Measurements from ENCODE around the gene LDLRAD3.

LDLRAD3 gene

DNA sequence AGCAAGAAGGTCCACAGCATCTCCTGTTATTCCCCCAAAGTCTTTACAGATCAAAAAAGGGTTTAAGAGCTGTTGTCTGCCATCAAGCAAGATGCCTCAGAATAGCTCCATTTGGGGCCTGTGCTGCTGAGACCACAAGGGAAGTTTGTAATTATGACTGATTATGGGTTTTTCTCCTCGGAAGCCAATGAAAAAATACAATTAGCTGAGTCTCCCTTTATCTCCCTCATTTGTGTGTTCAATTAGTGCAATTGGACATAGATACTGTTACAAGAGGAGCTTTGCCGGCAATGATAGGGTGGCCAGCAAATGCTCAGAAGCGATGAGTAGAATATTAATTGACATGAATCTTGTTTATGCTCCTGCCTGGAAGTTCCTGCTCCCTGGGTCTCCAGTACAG, 261.7 kb downstream of the LDLRAD3 start:
- no peak for DNase-seq (ENCODE audit: low read depth)
- TF ChIP-seq, protein P1, sequence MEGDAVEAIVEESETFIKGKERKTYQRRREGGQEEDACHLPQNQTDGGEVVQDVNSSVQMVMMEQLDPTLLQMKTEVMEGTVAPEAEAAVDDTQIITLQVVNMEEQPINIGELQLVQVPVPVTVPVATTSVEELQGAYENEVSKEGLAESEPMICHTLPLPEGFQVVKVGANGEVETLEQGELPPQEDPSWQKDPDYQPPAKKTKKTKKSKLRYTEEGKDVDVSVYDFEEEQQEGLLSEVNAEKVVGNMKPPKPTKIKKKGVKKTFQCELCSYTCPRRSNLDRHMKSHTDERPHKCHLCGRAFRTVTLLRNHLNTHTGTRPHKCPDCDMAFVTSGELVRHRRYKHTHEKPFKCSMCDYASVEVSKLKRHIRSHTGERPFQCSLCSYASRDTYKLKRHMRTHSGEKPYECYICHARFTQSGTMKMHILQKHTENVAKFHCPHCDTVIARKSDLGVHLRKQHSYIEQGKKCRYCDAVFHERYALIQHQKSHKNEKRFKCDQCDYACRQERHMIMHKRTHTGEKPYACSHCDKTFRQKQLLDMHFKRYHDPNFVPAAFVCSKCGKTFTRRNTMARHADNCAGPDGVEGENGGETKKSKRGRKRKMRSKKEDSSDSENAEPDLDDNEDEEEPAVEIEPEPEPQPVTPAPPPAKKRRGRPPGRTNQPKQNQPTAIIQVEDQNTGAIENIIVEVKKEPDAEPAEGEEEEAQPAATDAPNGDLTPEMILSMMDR (IDR thresholded peaks at IDR 0.05; ENCODE audit: low read depth, low read length, missing control alignments) = no peak
- in situ Hi-C loops (cut with HindIII; ENCODE audit: low sequenced_read_pairs) = no loop called here
- no peak overlapping the region for H3K4me3 ChIP-seq (ENCODE audit: low read depth, low read length)

DNA sequence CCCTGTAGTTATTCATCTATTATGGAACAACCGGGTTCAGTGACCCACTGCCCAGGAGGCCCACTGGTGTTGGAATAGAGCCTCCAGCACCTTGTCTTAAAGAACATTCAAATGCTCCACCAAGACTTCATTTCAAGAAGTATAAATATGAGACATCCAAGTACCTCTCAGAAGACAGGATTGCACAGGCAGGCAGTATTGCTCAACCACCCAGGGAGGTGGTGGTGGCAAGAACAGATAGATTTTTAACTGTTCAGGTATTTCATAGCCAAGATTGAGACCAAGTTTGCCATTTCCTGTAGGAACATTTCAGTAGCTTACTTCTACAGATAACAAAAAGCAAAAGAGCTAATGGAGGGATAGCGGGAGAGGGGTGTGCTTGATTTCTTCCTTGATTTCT, 266.7 kb downstream of the LDLRAD3 start:
- TF ChIP-seq, protein P1 (IDR thresholded peaks at IDR 0.05; ENCODE audit: low read depth, low read length, missing control alignments) = no peak
- in situ Hi-C loops (cut with HindIII; ENCODE audit: low sequenced_read_pairs) = no loop called here
- H3K4me3 ChIP-seq (ENCODE audit: low read depth, low read length) = no peak overlapping the region
- no peak for DNase-seq (ENCODE audit: low read depth)

DNA sequence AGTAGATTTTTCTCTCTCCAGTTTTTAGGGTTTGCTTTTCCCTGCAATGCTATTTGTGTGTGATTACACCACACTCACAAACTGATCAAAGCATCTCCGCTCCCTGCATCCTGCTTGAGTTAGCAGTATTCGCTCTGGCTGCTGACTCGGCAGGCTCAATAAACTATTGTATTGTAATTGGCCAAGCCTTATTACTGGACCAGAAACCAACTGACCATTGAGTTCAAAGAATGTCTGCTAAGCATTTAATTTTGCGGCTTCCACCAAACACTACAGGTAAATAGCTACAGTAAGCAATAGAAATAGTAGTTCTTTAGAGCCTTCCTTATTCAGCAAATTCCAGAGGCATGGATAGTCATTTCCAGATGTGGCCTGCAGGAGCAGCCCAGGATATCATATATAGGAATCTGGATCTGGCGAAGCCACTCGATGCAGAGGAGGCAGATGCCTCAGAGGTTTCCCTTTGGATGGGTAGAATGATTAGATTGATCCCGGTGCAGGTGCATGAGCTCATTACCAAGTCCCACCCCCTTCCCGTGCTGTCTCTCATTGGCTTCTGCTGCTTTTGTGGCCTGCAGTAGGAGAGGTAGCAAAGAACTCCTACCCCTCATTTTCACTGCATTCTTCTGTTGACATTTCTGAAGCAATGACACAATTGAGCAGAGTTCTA, 268.0 kb downstream of the LDLRAD3 start:
- TF ChIP-seq, protein P1 (IDR thresholded peaks at IDR 0.05; ENCODE audit: low read depth, low read length, missing control alignments) = no peak
- H3K4me3 ChIP-seq (ENCODE audit: low read depth, low read length) = no peak overlapping the region
- in situ Hi-C loops (cut with HindIII; ENCODE audit: low sequenced_read_pairs) = no loop called here
- DNase-seq (ENCODE audit: low read depth) = no peak

DNA sequence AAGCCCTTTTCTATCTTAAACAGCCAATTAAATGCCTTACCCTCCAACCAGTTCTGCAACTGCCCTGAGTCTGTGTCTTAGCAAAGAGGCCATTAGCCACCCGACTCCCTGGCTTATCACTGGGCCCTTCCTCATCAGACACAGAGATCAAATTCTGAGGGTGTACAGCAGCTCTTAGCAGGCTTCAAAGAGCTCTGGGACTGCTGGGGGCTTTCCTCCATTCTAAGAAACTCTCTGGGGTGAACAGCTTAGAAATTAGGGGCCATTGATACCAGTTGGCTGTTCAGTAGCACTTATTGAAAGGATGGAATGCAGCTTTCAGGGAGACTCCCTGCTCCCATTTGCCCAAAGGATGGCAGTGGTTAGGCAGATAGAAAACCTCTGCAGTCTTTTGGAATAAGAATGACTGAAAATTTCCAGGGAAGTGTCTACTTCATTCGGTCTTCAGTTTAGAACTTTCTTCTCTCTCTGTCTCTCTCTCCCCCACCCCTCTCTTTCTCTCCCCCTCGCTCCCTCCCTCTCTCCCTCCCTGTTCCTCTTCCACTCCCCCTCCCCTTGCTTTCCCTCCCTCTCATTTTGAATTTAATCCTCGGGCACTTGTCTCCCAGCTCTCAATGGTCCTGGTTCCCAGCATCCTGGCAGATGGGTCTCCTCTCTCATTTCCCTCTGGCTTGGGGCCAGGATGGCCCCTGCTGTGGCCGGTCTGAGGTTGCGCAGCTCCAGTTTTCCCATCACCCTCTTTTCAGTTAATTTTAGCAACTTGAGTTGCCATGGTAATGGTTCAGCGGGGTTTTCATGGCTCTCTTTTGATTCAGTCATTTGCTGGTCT, 268.9 kb downstream of the LDLRAD3 start:
- TF ChIP-seq, protein P1 (IDR thresholded peaks at IDR 0.05; ENCODE audit: low read depth, low read length, missing control alignments) = no peak
- H3K4me3 ChIP-seq (ENCODE audit: low read depth, low read length) = no peak overlapping the region
- in situ Hi-C loops (cut with HindIII; ENCODE audit: low sequenced_read_pairs) = no loop called here

DNA sequence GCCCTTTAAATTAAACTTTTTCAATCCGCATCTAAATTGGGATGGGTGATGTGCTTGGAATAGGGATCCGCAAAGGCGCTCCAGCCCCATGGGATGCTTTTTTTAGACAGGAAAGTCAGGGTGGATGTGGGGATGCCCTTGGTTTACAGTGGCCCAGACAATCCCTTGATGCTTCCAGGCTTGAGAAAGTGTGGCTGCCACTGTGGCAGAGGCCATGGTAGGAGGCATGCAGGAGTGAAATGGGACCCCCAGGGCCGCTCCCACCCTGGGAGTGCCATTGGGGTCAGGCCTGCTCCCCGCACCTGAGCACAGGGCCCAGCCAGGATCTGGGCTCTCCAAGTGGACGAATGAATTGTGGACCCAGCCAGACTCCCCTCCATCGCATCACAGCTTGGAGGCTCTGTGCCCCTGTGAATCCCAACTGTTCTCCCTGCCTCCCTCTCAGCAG, 269.6 kb downstream of the LDLRAD3 start:
- no peak for DNase-seq (ENCODE audit: low read depth)
- H3K4me3 ChIP-seq (ENCODE audit: low read depth, low read length) = no peak overlapping the region
- TF ChIP-seq, protein P1 (IDR thresholded peaks at IDR 0.05; ENCODE audit: low read depth, low read length, missing control alignments) = no peak
- in situ Hi-C loops (cut with HindIII; ENCODE audit: low sequenced_read_pairs) = no loop called here

More for the DNA sequence above, 268.9 kb downstream of the LDLRAD3 start:
- DNase-seq (ENCODE audit: low read depth) = no peak

DNA sequence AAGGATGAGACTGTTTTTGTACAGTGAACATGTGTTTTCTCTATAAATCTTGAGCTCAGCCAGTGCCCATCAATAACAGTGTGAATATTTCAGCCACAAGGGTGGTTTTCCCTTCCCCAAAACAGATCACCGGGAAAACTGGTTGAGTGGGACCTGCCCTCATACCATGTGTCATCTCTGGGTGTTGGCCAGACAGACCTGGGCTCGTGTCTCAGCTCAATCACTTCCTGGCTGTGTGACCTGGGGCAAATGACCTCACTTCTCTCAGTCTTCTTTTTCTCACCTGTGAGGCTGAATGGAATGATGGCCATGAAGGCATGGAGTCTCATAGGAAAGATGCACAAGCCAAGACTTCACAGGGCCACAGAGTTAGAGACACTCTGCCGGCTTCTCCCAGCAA, 270.6 kb downstream of the LDLRAD3 start:
- no peak overlapping the region for H3K4me3 ChIP-seq (ENCODE audit: low read depth, low read length)
- no peak for DNase-seq (ENCODE audit: low read depth)
- TF ChIP-seq, protein P1 (IDR thresholded peaks at IDR 0.05; ENCODE audit: low read depth, low read length, missing control alignments) = no peak
- in situ Hi-C loops (cut with HindIII; ENCODE audit: low sequenced_read_pairs) = no loop called here

Measured in astrocyte of the cerebellum (primary cell).